ENCODE results near the gene ASIC3.
A peak's percentile ranks its signal among the peaks of the same experiment; 100 is the strongest.
"Not testable (repeated sequence)": the region's sequence is repeated elsewhere in the genome, so short reads cannot be mapped to it uniquely, and the experiment has no call there.

Gene ASIC3

DNA sequence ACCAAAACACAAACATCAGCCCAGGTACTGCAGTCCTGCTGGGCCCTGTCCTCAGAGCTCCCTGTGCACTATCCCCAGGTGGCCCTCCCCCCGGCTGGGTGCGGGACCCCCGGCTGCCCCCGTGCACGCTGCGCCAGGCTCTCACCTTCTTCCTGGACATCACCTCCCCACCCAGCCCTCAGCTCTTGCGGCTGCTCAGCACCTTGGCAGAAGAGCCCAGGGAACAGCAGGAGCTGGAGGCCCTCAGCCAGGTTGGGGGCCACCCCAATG is 38.4 kb upstream of the ASIC3 start:
- H2AFZ ChIP-seq (ENCODE audit: low read depth, low read length): no peak overlapping the region
- H3K4me1 ChIP-seq (ENCODE audit: insufficient read depth, low read length): peaks cover 8% of the 10 kb centered on the region
- H3K9me3 ChIP-seq (ENCODE audit: low read length): no peaks in the 10 kb centered on the region
- H3K27me3 ChIP-seq (ENCODE audit: insufficient read depth, low read length): no peaks in the 10 kb centered on the region
- no peak overlapping the region for H3K4me3 ChIP-seq (ENCODE audit: low read length)
- H3K36me3 ChIP-seq (ENCODE audit: insufficient read depth, low read length): no peaks in the 10 kb centered on the region

DNA sequence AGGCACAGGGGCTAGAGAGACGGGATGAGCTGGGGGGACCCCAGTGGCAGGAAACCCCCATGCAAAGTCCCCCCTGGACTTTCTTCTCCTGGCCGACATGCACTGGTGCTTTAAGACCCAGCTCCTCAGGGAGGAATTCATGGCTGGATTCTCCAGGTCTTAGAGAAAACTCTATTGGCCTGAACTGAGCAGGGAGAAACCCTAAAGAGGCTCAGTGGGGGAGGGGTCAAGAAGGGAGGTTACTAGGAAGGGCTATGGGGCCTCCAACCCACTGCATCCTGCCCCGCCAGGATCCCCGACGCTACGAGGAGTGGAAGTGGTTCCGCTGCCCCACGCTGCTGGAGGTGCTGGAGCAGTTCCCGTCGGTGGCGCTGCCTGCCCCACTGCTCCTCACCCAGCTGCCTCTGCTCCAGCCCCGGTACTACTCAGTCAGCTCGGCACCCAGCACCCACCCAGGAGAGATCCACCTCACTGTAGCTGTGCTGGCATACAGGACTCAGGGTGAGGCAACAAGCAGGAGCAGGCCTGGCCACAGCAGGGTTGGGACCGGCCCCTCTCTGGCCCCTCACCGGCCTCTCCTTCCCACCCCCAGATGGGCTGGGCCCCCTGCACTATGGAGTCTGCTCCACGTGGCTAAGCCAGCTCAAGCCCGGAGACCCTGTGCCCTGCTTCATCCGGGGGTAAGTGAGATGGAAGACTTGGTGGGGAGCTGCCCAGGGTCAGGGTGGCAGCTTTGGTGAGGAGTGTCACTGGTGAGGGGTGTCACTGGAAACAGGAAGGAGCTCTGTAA is 37.8 kb upstream of the ASIC3 start:
- Histone ChIP-seq H3K36me3 (ENCODE audit: insufficient read depth, low read length) (no peaks in the 10 kb centered on the region), H2AFZ (ENCODE audit: low read depth, low read length) (no peak overlapping the region), H3K4me1 (ENCODE audit: insufficient read depth, low read length) (peaks cover 8% of the 10 kb centered on the region), H3K27me3 (ENCODE audit: insufficient read depth, low read length) (no peaks in the 10 kb centered on the region), H3K9me3 (ENCODE audit: low read length) (no peaks in the 10 kb centered on the region), H3K4me3 (ENCODE audit: low read length) (no peak overlapping the region)

GRCh38 chr7:151011097-151011409 is 37.3 kb upstream of the ASIC3 start:
- no peak overlapping the region for H2AFZ ChIP-seq (ENCODE audit: low read depth, low read length)
- H3K4me1 ChIP-seq (ENCODE audit: insufficient read depth, low read length): peaks cover 8% of the 10 kb centered on the region
- H3K9me3 ChIP-seq (ENCODE audit: low read length): no peaks in the 10 kb centered on the region
- H3K4me3 ChIP-seq (ENCODE audit: low read length): no peak overlapping the region
- H3K36me3 ChIP-seq (ENCODE audit: insufficient read depth, low read length): no peaks in the 10 kb centered on the region
- no peaks in the 10 kb centered on the region for H3K27me3 ChIP-seq (ENCODE audit: insufficient read depth, low read length)

- H3K9me3 ChIP-seq (ENCODE audit: low read length); H3K4me1 ChIP-seq (ENCODE audit: insufficient read depth, low read length); H3K4me3 ChIP-seq (ENCODE audit: low read length); H3K36me3 ChIP-seq (ENCODE audit: insufficient read depth, low read length); H3K27me3 ChIP-seq (ENCODE audit: insufficient read depth, low read length); H2AFZ ChIP-seq (ENCODE audit: low read depth, low read length): not testable (repeated sequence)
Observed at GRCh38 chr7:151011616-151012015, 36.7 kb upstream of the ASIC3 start.

DNA sequence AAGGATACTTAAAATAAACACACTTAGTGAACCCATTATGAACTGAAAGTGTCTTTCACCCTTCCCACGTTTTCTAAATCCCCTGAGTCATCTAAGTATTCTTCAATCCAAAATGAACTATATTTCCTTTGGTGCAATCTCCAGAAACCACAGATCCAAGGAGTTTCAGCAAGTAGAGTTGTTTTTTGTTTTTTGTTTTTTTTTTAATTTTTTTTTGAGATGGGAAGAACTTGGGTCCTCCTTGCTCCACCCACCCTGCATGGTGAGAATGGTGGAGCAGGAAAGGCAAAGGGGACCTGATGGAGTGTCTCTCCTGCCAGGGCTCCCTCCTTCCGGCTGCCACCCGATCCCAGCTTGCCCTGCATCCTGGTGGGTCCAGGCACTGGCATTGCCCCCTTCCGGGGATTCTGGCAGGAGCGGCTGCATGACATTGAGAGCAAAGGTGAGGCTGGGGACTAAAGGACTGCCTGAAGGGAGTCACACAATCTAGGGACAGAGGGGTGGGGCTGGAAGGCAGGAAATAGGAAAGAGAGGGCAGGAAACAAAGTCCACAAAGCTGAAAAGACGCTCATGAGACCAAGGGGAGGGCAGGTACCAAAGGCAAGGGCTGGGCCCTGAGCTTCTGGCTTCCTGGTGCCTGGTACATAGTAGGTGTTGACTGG is 36.2 kb upstream of the ASIC3 start:
- H2AFZ ChIP-seq (ENCODE audit: low read depth, low read length): no peak overlapping the region
- peaks cover 8% of the 10 kb centered on the region for H3K4me1 ChIP-seq (ENCODE audit: insufficient read depth, low read length)
- no peak overlapping the region for H3K4me3 ChIP-seq (ENCODE audit: low read length)
- H3K36me3 ChIP-seq (ENCODE audit: insufficient read depth, low read length): no peaks in the 10 kb centered on the region
- no peaks in the 10 kb centered on the region for H3K27me3 ChIP-seq (ENCODE audit: insufficient read depth, low read length)
- no peaks in the 10 kb centered on the region for H3K9me3 ChIP-seq (ENCODE audit: low read length)

- no peaks in the 10 kb centered on the region for H3K36me3 ChIP-seq (ENCODE audit: insufficient read depth, low read length)
- H2AFZ ChIP-seq (ENCODE audit: low read depth, low read length): no peak overlapping the region
- peaks cover 10% of the 10 kb centered on the region for H3K4me1 ChIP-seq (ENCODE audit: insufficient read depth, low read length)
- H3K9me3 ChIP-seq (ENCODE audit: low read length): no peaks in the 10 kb centered on the region
- H3K27me3 ChIP-seq (ENCODE audit: insufficient read depth, low read length): no peaks in the 10 kb centered on the region
- H3K4me3 ChIP-seq (ENCODE audit: low read length): no peak overlapping the region
Observed at GRCh38 chr7:151012911-151013347, 35.4 kb upstream of the ASIC3 start.

GRCh38 chr7:151013356-151013732 is 35.0 kb upstream of the ASIC3 start:
- Histone ChIP-seq H3K27me3 (ENCODE audit: insufficient read depth, low read length) (no peaks in the 10 kb centered on the region), H3K36me3 (ENCODE audit: insufficient read depth, low read length) (no peaks in the 10 kb centered on the region), H3K9me3 (ENCODE audit: low read length) (no peaks in the 10 kb centered on the region), H3K4me3 (ENCODE audit: low read length) (no peak overlapping the region), H3K4me1 (ENCODE audit: insufficient read depth, low read length) (peaks cover 11% of the 10 kb centered on the region), H2AFZ (ENCODE audit: low read depth, low read length) (no peak overlapping the region)

DNA sequence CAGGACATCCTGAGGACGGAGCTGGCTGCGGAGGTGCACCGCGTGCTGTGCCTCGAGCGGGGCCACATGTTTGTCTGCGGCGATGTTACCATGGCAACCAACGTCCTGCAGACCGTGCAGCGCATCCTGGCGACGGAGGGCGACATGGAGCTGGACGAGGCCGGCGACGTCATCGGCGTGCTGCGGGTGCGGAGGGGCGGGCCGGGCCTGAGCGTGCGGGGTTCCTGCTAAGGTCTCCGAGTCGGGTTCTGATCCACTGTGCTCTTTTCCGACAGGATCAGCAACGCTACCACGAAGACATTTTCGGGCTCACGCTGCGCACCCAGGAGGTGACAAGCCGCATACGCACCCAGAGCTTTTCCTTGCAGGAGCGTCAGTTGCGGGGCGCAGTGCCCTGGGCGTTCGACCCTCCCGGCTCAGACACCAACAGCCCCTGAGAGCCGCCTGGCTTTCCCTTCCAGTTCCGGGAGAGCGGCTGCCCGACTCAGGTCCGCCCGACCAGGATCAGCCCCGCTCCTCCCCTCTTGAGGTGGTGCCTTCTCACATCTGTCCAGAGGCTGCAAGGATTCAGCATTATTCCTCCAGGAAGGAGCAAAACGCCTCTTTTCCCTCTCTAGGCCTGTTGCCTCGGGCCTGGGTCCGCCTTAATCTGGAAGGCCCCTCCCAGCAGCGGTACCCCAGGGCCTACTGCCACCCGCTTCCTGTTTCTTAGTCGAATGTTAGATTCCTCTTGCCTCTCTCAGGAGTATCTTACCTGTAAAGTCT is 34.4 kb upstream of the ASIC3 start:
- no peaks in the 10 kb centered on the region for H3K9me3 ChIP-seq (ENCODE audit: low read length)
- H3K4me3 ChIP-seq (ENCODE audit: low read length): no peak overlapping the region
- no peaks in the 10 kb centered on the region for H3K27me3 ChIP-seq (ENCODE audit: insufficient read depth, low read length)
- no peaks in the 10 kb centered on the region for H3K36me3 ChIP-seq (ENCODE audit: insufficient read depth, low read length)
- peaks cover 11% of the 10 kb centered on the region for H3K4me1 ChIP-seq (ENCODE audit: insufficient read depth, low read length)
- no peak overlapping the region for H2AFZ ChIP-seq (ENCODE audit: low read depth, low read length)

- Histone ChIP-seq H3K27me3 (ENCODE audit: insufficient read depth, low read length) (no peaks in the 10 kb centered on the region), H2AFZ (ENCODE audit: low read depth, low read length) (no peak overlapping the region), H3K4me1 (ENCODE audit: insufficient read depth, low read length) (peaks cover 12% of the 10 kb centered on the region), H3K36me3 (ENCODE audit: insufficient read depth, low read length) (no peaks in the 10 kb centered on the region), H3K4me3 (ENCODE audit: low read length) (no peak overlapping the region), H3K9me3 (ENCODE audit: low read length) (no peaks in the 10 kb centered on the region)
Observed at GRCh38 chr7:151014950-151015349, 33.4 kb upstream of the ASIC3 start.

- H3K4me1 ChIP-seq (ENCODE audit: insufficient read depth, low read length): peaks cover 16% of the 10 kb centered on the region
- H3K27me3 ChIP-seq (ENCODE audit: insufficient read depth, low read length): no peaks in the 10 kb centered on the region
- no peaks in the 10 kb centered on the region for H3K36me3 ChIP-seq (ENCODE audit: insufficient read depth, low read length)
- H2AFZ ChIP-seq (ENCODE audit: low read depth, low read length): no peak overlapping the region
- no peaks in the 10 kb centered on the region for H3K9me3 ChIP-seq (ENCODE audit: low read length)
- no peak overlapping the region for H3K4me3 ChIP-seq (ENCODE audit: low read length)
Observed at GRCh38 chr7:151015967-151016366, 32.4 kb upstream of the ASIC3 start.

- H3K4me1 ChIP-seq (ENCODE audit: insufficient read depth, low read length): peaks cover 18% of the 10 kb centered on the region
Observed at GRCh38 chr7:151016505-151016904, 31.8 kb upstream of the ASIC3 start.

GRCh38 chr7:151016942-151017341 is 31.4 kb upstream of the ASIC3 start:
- Histone ChIP-seq H3K4me1 (ENCODE audit: insufficient read depth, low read length) (peaks cover 18% of the 10 kb centered on the region), H3K27me3 (ENCODE audit: insufficient read depth, low read length) (no peaks in the 10 kb centered on the region), H3K9me3 (ENCODE audit: low read length) (no peaks in the 10 kb centered on the region), H3K4me3 (ENCODE audit: low read length) (no peak overlapping the region), H3K36me3 (ENCODE audit: insufficient read depth, low read length) (no peaks in the 10 kb centered on the region), H2AFZ (ENCODE audit: low read depth, low read length) (no peak overlapping the region)

More at GRCh38 chr7:151016505-151016904, 31.8 kb upstream of the ASIC3 start:
- Histone ChIP-seq H3K36me3 (ENCODE audit: insufficient read depth, low read length) (no peaks in the 10 kb centered on the region), H3K27me3 (ENCODE audit: insufficient read depth, low read length) (no peaks in the 10 kb centered on the region), H3K4me3 (ENCODE audit: low read length) (no peak overlapping the region), H3K9me3 (ENCODE audit: low read length) (no peaks in the 10 kb centered on the region), H2AFZ (ENCODE audit: low read depth, low read length) (no peak overlapping the region)

DNA sequence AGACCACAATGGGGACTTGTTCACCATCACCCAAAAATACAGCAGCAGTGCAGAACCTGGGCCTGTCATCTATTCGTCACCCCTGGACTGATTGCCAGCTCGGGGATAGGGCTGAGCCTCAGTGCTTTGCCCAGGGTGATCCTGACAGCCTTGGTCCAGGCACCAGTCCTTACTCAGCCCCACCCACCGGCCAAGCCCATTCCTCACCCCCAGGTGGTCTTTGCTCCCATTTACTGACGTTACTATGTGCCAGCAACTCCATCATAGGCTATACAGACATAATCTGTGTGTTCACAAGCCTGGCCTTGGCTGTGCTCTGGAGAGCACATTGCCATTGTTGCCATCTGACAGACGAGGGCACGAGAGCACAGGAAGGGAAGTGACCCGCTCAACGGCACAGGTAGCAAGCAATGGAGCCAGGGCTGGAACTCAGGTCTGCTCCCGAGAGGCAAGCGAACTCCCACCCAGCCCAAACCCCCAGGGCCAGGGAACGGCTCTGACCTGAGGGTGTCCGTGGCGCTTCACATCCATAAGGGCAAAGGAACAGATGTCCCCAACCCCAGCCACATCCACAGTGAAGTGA is 30.9 kb upstream of the ASIC3 start:
- peaks cover 18% of the 10 kb centered on the region for H3K4me1 ChIP-seq (ENCODE audit: insufficient read depth, low read length)

More for the DNA sequence above, 30.9 kb upstream of the ASIC3 start:
- Histone ChIP-seq H3K27me3 (ENCODE audit: insufficient read depth, low read length) (no peaks in the 10 kb centered on the region), H3K36me3 (ENCODE audit: insufficient read depth, low read length) (no peaks in the 10 kb centered on the region), H3K4me3 (ENCODE audit: low read length) (peak overlapping the region; percentile 29), H2AFZ (ENCODE audit: low read depth, low read length) (peak overlapping the region; percentile 5), H3K9me3 (ENCODE audit: low read length) (no peaks in the 10 kb centered on the region)
